ENCODE measurements around the gene DEXI. TPM values are rescaled to one million over a fixed set of nuclear protein-coding genes. Genes with fewer than 3 reads are reported as not detected.

DEXI gene
- total RNA-seq, 1 donor from 2014 or later, result 47.9 TPM

- no peak for TF ChIP-seq CTCF (IDR thresholded peaks at IDR 0.05; ENCODE audit: insufficient read depth, low read length, severe bottlenecking)
- no peak overlapping the region for H3K4me3 ChIP-seq (ENCODE audit: low read depth, low read length)
- FAIRE-seq, result no peak
These were observed 38.5 kb upstream of the DEXI start for GRCh38 chr16:10980813-10981212.

GRCh38 chr16:10979717-10980601, 37.7 kb upstream of the DEXI start:
- Histone ChIP-seq H3K4me3 (ENCODE audit: low read depth, low read length) (no peak overlapping the region), H3K27me3 (ENCODE audit: control insufficient read depth, insufficient read depth, low read length) (no peaks in the 10 kb centered on the region), H3K36me3 (ENCODE audit: control insufficient read depth, insufficient read depth, low read length) (peaks cover 2% of the 10 kb centered on the region)
- DNase-seq (ENCODE audit: low read depth) (peak; percentile 81), FAIRE-seq (no peak)
- TF ChIP-seq CTCF (IDR thresholded peaks at IDR 0.05; ENCODE audit: insufficient read depth, low read length, severe bottlenecking), result no peak

More at GRCh38 chr16:10980813-10981212, 38.5 kb upstream of the DEXI start:
- H3K36me3 ChIP-seq (ENCODE audit: control insufficient read depth, insufficient read depth, low read length), result peaks cover 2% of the 10 kb centered on the region
- no peak for DNase-seq (ENCODE audit: low read depth)
- no peaks in the 10 kb centered on the region for H3K27me3 ChIP-seq (ENCODE audit: control insufficient read depth, insufficient read depth, low read length)

- Histone ChIP-seq H3K27me3 (ENCODE audit: control insufficient read depth, insufficient read depth, low read length) (no peaks in the 10 kb centered on the region), H3K36me3 (ENCODE audit: control insufficient read depth, insufficient read depth, low read length) (peaks cover 2% of the 10 kb centered on the region), H3K4me3 (ENCODE audit: low read depth, low read length) (no peak overlapping the region)
- no peak for TF ChIP-seq CTCF (IDR thresholded peaks at IDR 0.05; ENCODE audit: insufficient read depth, low read length, severe bottlenecking)
- FAIRE-seq, result no peak
- no peak for DNase-seq (ENCODE audit: low read depth)
These were observed 36.7 kb upstream of the DEXI start for GRCh38 chr16:10978871-10979446.

GRCh38 chr16:10978124-10978523, 35.9 kb upstream of the DEXI start:
- DNase-seq (ENCODE audit: low read depth), result no peak
- FAIRE-seq, result no peak
- no peak for TF ChIP-seq CTCF (IDR thresholded peaks at IDR 0.05; ENCODE audit: insufficient read depth, low read length, severe bottlenecking)
- H3K27me3 ChIP-seq (ENCODE audit: control insufficient read depth, insufficient read depth, low read length), result no peaks in the 10 kb centered on the region
- no peak overlapping the region for H3K4me3 ChIP-seq (ENCODE audit: low read depth, low read length)
- H3K36me3 ChIP-seq (ENCODE audit: control insufficient read depth, insufficient read depth, low read length), result peaks cover 2% of the 10 kb centered on the region

GRCh38 chr16:10976634-10977033, 34.4 kb upstream of the DEXI start:
- Histone ChIP-seq H3K4me3 (ENCODE audit: low read depth, low read length) (no peak overlapping the region), H3K36me3 (ENCODE audit: control insufficient read depth, insufficient read depth, low read length) (peaks cover 5% of the 10 kb centered on the region), H3K27me3 (ENCODE audit: control insufficient read depth, insufficient read depth, low read length) (no peaks in the 10 kb centered on the region)
- DNase-seq (ENCODE audit: low read depth), result no peak
- TF ChIP-seq CTCF (IDR thresholded peaks at IDR 0.05; ENCODE audit: insufficient read depth, low read length, severe bottlenecking), result no peak
- FAIRE-seq, result no peak

Measured in bronchial epithelial cell (primary cell).